ENCODE measurements around the gene TCF25. TPM values are rescaled to one million over a fixed set of nuclear protein-coding genes. Genes with fewer than 3 reads are reported as not detected.

TCF25 gene
- total RNA-seq, 1 experiment from 2014 or later: 155 TPM

- ATAC-seq (no peak), DNase-seq (ENCODE audit: low spot score) (no peak)
- no peak for TF ChIP-seq SP1 (CRISPR knock-in tag; conservative IDR thresholded peaks at IDR 0.05)
- Mint-ChIP-seq H3K9me3 (no peaks in the 10 kb centered on the region), H3K27me3 (ENCODE audit: low read depth) (no peaks in the 10 kb centered on the region), H3K36me3 (peaks cover 25% of the 10 kb centered on the region), H3K4me1 (no peaks in the 10 kb centered on the region), H3K27ac (peak overlapping the region; percentile 74; the same call in 1 of the 2 replicates), H3K4me3 (no peak overlapping the region)
- ChIA-PET CTCF (interaction anchor here (4.2 kb wide), 1 partner anchor 10 kb away, joined by 19 read pairs; no protein-coding TSS in a partner anchor), POLR2A (no interaction called here)
These were observed 26.6 kb downstream of the TCF25 start for GRCh38 chr16:89899879-89900481.

GRCh38 chr16:89900885-89901284 lies 27.5 kb downstream of the TCF25 start:
- DNase-seq (ENCODE audit: low spot score): no peak
- ATAC-seq: no peak
- Mint-ChIP-seq H3K4me3 (no peak overlapping the region), H3K9me3 (no peaks in the 10 kb centered on the region), H3K27me3 (ENCODE audit: low read depth) (no peaks in the 10 kb centered on the region), H3K27ac (no peak overlapping the region), H3K4me1 (no peaks in the 10 kb centered on the region), H3K36me3 (peaks cover 26% of the 10 kb centered on the region)
- TF ChIP-seq GRHL2 (CRISPR knock-in tag; IDR thresholded peaks at IDR 0.05; ENCODE audit: insufficient replicate concordance, severe bottlenecking) (no peak), RELA (CRISPR knock-in tag; IDR thresholded peaks at IDR 0.05; ENCODE audit: borderline replicate concordance) (no peak), ATF1 (CRISPR knock-in tag; IDR thresholded peaks at IDR 0.05) (no peak), MYBL2 (CRISPR knock-in tag; IDR thresholded peaks at IDR 0.05) (no peak), NR2C2 (CRISPR knock-in tag; IDR thresholded peaks at IDR 0.05) (no peak), USF1 (CRISPR knock-in tag; IDR thresholded peaks at IDR 0.05) (no peak), CTCF (IDR thresholded peaks at IDR 0.05) (no peak), AR (CRISPR knock-in tag; IDR thresholded peaks at IDR 0.05) (no peak), MAX (CRISPR knock-in tag; IDR thresholded peaks at IDR 0.05) (no peak), SP1 (CRISPR knock-in tag; conservative IDR thresholded peaks at IDR 0.05) (no peak), USF2 (CRISPR knock-in tag; IDR thresholded peaks at IDR 0.05) (no peak), ZBTB43 (CRISPR knock-in tag; IDR thresholded peaks at IDR 0.05) (no peak), PRRX2 (CRISPR knock-in tag; IDR thresholded peaks at IDR 0.05) (no peak), ETV6 (CRISPR knock-in tag; IDR thresholded peaks at IDR 0.05) (no peak), HMGXB4 (CRISPR knock-in tag; IDR thresholded peaks at IDR 0.05) (no peak), ZNF671 (CRISPR knock-in tag; IDR thresholded peaks at IDR 0.05) (no peak)
- ChIA-PET POLR2A (no interaction called here), CTCF (interaction anchor here (4.2 kb wide), 1 partner anchor 9 kb away, joined by 19 read pairs; no protein-coding TSS in a partner anchor)
